Parathyroid adenoma (tissue), 2 donors: ENCODE data around the gene PRKG1.
A peak's percentile ranks its signal among the peaks of the same experiment; 100 is the strongest.

Source experiments
- H2AFZ ChIP-seq: fragments of 300-600 bp; sonication (generic); one replicate; pipeline ENCODE4 v1.7.0; 2017; ENCODE audit warnings: antibody characterized with exemption, mild to moderate bottlenecking
- H3K27ac ChIP-seq: fragments of 300-600 bp; sonication (generic); one replicate; pipeline ENCODE4 v1.7.0; 2017
- H3K27me3 ChIP-seq: fragments of 300-600 bp; sonication (generic); one replicate; pipeline ENCODE4 v1.7.0; 2017; ENCODE audit warnings: low read length; ENCODE audit not compliant: control insufficient read depth, insufficient read depth
- H3K36me3 ChIP-seq: fragments of 300-600 bp; sonication (generic); one replicate; pipeline ENCODE4 v1.7.0; 2017; ENCODE audit warnings: low read length; ENCODE audit not compliant: control insufficient read depth, insufficient read depth
- H3K4me1 ChIP-seq: fragments of 300-600 bp; sonication (generic); one replicate; pipeline ENCODE4 v1.7.0; 2017; ENCODE audit warnings: control low read depth
- H3K4me2 ChIP-seq: fragments of 300-600 bp; sonication (generic); one replicate; pipeline ENCODE4 v1.7.0; 2017; ENCODE audit warnings: low read length
- H3K4me3 ChIP-seq: fragments of 300-600 bp; sonication (generic); one replicate; pipeline ENCODE4 v1.7.0; 2017; ENCODE audit warnings: low read depth, low read length
- H3K79me2 ChIP-seq: fragments of 300-600 bp; sonication (generic); one replicate; pipeline ENCODE4 v1.7.0; 2017; ENCODE audit warnings: control low read depth
- H3K9ac ChIP-seq: fragments of 300-600 bp; sonication (generic); one replicate; pipeline ENCODE4 v1.7.0; 2017; ENCODE audit warnings: mild to moderate bottlenecking
- H3K9me3 ChIP-seq: fragments of 300-600 bp; sonication (generic); one replicate; pipeline ENCODE4 v1.7.0; 2017; ENCODE audit warnings: low read length; ENCODE audit not compliant: control insufficient read depth
- CTCF ChIP-seq: fragments of 300-600 bp; sonication (generic); IDR thresholded peaks from one replicate; pipeline ENCODE4 v1.7.0; 2017; ENCODE audit warnings: antibody characterized with exemption, mild to moderate bottlenecking
- donor health status: primary hyperparathyroidism.

The PRKG1 gene

GRCh38 chr10:51231754-51232153 is 157.5 kb downstream of the PRKG1 start:
- no peak for TF ChIP-seq CTCF
- Histone ChIP-seq H2AFZ (peak overlapping the region; percentile 21), H3K9ac (no peak overlapping the region), H3K79me2 (peaks cover 3% of the 10 kb centered on the region), H3K4me1 (peaks cover 51% of the 10 kb centered on the region), H3K4me3 (no peak overlapping the region), H3K36me3 (no peaks in the 10 kb centered on the region), H3K27ac (no peak overlapping the region), H3K9me3 (no peaks in the 10 kb centered on the region), H3K4me2 (no peak overlapping the region), H3K27me3 (no peaks in the 10 kb centered on the region)

- H3K79me2 ChIP-seq: peaks cover 6% of the 10 kb centered on the region
- no peak for TF ChIP-seq CTCF
- H3K4me1 ChIP-seq: peaks cover 41% of the 10 kb centered on the region
- peak overlapping the region; percentile 58 for H3K27ac ChIP-seq
- no peaks in the 10 kb centered on the region for H3K27me3 ChIP-seq
- no peak overlapping the region for H3K9ac ChIP-seq
- no peaks in the 10 kb centered on the region for H3K9me3 ChIP-seq
- no peak overlapping the region for H3K4me3 ChIP-seq
- peak overlapping the region; percentile 45 for H2AFZ ChIP-seq
- H3K36me3 ChIP-seq: no peaks in the 10 kb centered on the region
- H3K4me2 ChIP-seq: peak overlapping the region; percentile 35
Measured at GRCh38 chr10:51233337-51234100, 159.2 kb downstream of the PRKG1 start.

GRCh38 chr10:51235865-51236264 is 161.6 kb downstream of the PRKG1 start:
- no peak for TF ChIP-seq CTCF
- H3K4me3 ChIP-seq: no peak overlapping the region
- H3K36me3 ChIP-seq: no peaks in the 10 kb centered on the region
- no peak overlapping the region for H3K4me2 ChIP-seq
- H3K79me2 ChIP-seq: peaks cover 6% of the 10 kb centered on the region
- no peak overlapping the region for H2AFZ ChIP-seq
- H3K27me3 ChIP-seq: no peaks in the 10 kb centered on the region
- H3K4me1 ChIP-seq: peaks cover 38% of the 10 kb centered on the region
- no peak overlapping the region for H3K27ac ChIP-seq
- H3K9me3 ChIP-seq: no peaks in the 10 kb centered on the region
- no peak overlapping the region for H3K9ac ChIP-seq

DNA sequence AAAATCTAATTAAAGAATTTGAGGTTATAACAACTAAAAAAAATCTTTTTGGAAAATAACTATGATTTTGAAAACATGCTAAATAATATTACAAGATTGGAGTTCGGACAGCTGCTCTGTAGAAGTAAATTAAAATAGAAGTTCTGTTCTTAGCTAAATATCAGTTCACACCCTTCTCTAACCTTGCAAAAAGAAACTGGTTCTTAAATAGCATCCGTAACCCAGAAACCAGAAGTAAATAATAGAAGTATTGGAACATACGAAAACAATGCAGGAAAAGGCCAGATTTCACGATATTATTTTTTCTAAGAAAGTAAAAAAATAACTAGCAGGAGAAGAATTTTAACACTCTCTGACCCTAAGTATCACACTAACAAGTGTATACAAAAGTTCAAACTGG is 164.7 kb downstream of the PRKG1 start:
- H3K4me3 ChIP-seq: no peak overlapping the region
- peaks cover 34% of the 10 kb centered on the region for H3K4me1 ChIP-seq
- H3K4me2 ChIP-seq: no peak overlapping the region
- no peak for TF ChIP-seq CTCF
- H3K9ac ChIP-seq: no peak overlapping the region
- no peak overlapping the region for H3K27ac ChIP-seq
- H3K36me3 ChIP-seq: no peaks in the 10 kb centered on the region
- H3K27me3 ChIP-seq: no peaks in the 10 kb centered on the region
- no peak overlapping the region for H2AFZ ChIP-seq
- H3K9me3 ChIP-seq: no peaks in the 10 kb centered on the region
- peaks cover 6% of the 10 kb centered on the region for H3K79me2 ChIP-seq

- Histone ChIP-seq H3K4me3 (no peak overlapping the region), H3K9me3 (no peaks in the 10 kb centered on the region), H3K27ac (no peak overlapping the region), H3K4me2 (no peak overlapping the region), H2AFZ (no peak overlapping the region), H3K79me2 (peaks cover 3% of the 10 kb centered on the region), H3K9ac (no peak overlapping the region), H3K27me3 (no peaks in the 10 kb centered on the region), H3K4me1 (peaks cover 32% of the 10 kb centered on the region), H3K36me3 (no peaks in the 10 kb centered on the region)
- TF ChIP-seq CTCF: no peak
Measured at GRCh38 chr10:51241461-51241860, 167.2 kb downstream of the PRKG1 start.
